Dermis microvascular lymphatic vessel endothelial cell (primary cell): ENCODE data around the gene SOX5. TPM values are rescaled to one million over a fixed set of nuclear protein-coding genes. Genes with fewer than 3 reads are reported as not detected.
A peak's percentile ranks its signal among the peaks of the same experiment; 100 is the strongest.
"Not testable (repeated sequence)": the region's sequence is repeated elsewhere in the genome, so short reads cannot be mapped to it uniquely, and the experiment has no call there.

Source experiments
- DNase-seq, 2 donors: peaks; one replicate each; pipeline versions ENCODE4 v3.0.0 to v3.0.0-alpha.2; 2010; ENCODE audit warnings: low read depth in 2 of 2
- total RNA-seq: library from RNA; depleted of rRNA; stranded (reverse); fragments of >200 nt; gene quantifications from 2 replicates; pipeline ENCODE4 v1.2.1, GENCODE V29; 2014

Gene SOX5
- total RNA-seq, 1 donor from 2014 or later, result under 0.01 TPM

DNA sequence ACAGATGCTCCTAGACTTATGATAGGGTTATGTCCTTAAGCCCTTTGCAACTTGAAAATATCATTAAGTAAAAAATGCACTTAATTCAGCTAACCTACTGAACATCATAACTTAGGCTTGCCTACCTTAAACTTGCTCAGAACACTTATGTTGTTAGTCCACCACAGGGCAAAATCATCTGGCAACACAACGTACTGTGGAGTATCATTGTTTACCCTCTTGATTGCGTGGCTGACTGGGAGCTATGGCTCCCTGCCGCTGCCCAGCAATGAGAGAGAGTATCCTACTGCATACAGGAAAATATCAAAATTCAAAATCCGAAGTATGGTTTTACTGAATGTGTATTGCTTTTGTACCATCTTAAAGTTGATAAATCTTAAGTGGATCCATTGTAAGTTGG lies 105.5 kb downstream of the SOX5 start:
- no peak for DNase-seq

DNA sequence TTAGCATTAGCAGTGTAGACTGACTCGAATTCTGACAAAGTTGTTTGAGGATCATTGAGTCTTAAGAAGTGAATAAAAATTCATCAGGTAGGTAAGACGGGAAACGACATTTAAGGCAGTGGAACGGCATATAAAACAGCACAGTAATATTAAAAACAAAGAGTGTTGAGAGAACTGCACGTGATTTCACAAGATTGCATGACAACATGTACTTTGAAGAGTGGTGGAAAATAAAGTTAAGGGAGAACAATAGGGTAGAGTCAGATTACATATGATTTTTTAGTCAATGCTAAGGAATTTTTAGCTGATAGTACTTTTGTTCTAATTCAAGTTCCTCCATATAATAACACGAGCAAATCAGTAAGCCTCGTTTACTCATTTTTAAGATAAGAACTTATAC lies 115.4 kb downstream of the SOX5 start:
- no peak for DNase-seq

DNA sequence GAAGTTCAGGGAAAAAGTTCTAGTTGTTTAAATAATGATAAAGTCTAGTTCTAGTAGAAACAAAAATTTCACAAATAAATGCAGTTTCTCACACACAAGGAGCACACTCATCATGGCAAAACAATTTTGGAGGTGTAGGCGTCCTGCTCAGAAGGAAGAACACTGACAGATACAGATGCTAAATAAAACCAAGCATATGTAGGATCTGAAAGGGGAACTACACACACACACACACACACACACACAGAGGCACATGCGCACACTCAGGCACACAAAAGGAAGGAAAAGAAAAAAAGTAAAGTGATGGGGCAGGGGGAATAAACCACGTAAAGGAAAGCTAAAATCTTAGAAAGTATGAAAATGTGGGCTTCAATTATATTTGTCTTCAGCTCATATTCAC lies 117.7 kb downstream of the SOX5 start:
- DNase-seq, result no peak

DNA sequence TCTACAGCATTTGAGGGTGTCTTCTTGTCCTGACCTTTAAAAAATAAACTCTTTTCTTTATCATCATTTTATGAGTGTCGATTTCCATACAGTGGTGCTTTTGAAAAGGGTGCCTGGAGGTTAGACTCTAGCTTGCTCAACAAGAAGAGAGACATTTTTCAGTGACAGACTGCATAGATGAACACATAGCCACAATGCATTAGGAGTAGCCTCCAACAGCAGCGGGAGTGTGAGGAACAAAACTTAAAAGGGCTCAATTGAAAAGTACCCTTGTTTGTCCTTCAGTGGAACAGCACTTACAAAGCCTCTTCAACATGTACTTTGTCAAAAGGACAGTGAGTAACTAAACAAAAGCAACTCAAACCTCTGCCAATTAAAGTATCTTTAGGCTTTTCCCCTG lies 119.3 kb downstream of the SOX5 start:
- no peak for DNase-seq

DNA sequence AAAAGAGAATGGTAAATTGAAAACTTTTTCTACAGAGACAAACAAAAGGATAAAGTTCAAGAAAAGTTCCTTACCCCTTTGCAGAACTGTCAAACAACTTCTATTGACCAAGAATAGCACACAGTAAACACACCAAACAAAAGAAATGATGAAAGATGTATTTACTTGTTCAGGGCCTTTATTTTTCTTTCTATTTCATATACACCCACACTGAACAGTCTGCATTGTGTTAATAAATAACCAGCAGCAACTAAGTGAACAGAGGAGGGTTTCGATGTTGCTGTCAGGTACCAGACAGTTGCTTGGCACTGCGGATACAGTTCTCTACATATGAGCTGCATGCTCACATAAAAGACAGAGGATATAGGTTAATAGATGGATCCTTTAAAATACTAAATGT lies 122.1 kb downstream of the SOX5 start:
- DNase-seq, result no peak

DNA sequence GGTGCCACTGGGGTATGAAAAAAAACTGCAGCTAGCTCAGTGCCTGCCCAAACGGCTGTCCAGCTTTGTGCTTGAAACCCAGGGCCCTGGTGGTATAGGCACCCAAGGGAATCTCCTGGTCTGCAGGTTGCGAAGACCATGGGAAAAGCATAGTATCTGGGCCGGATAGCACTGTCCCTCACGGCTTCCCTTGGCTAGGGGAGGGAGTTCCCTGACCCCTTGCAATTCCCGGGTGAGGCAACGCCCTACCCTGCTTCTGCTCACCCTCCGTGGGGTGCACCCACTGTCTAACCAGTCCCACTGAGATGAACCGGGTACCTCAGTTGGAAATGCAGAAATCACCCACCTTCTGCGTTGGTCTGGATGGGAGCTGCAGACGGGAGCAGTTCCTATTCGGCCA lies 124.3 kb downstream of the SOX5 start:
- DNase-seq, result not testable (repeated sequence)

DNA sequence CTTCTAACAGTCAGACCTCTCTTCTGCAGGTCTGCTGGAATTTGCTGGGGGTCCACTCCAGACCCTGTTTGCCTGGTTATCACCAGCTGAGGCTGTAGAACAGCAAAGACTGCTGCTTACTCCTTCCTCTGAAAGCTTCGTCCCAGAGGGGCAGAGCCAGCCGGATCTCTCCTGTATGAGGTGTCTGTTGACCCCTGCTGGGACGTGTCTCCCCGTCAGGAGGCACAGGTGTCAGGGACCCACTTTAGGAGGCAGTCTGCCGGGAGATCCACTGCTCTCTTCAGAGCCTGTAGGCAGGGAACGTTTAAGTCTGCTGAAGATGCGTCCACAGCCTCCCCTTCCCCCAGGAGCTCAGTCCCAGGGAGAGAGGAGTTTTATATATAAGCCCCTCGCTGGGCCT lies 125.1 kb downstream of the SOX5 start:
- no peak for DNase-seq

DNA sequence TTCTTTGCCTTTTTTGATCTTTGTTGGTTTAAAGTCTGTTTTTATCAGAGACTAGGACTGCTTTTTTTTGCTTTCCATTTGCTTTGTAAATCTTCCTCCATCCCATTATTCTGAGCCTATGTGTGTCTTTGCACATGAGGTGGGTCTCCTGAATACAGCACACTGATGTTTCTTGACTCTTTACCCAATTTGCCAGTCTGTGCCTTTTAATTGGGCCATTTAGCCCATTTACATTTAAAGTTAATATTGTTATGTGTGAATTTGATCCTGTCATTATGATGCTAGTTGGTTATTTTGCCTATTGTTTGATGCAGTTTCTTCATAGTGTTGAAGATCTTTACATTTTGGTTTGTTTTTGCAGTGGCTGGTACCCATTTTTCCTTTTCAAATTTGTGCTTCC lies 126.6 kb downstream of the SOX5 start:
- DNase-seq, result not testable (repeated sequence)

DNA sequence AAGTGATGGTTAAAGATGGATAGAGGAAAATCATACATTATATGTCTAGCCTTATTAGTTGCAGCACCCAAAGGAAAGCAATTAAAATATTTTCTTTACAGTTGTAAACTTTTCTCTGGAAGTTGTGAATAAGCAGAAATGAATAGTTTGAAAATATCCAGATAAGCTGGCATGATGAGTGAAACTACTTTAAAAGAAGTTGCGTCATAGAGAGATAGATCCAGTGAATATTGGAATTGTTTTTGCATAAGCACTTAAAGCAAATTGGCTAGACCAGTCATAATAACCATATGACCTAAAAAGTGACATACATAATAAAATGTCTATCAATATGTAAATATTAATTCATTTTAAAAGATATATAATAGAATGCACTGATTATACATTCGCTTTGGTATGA lies 132.1 kb downstream of the SOX5 start:
- DNase-seq, result no peak

DNA sequence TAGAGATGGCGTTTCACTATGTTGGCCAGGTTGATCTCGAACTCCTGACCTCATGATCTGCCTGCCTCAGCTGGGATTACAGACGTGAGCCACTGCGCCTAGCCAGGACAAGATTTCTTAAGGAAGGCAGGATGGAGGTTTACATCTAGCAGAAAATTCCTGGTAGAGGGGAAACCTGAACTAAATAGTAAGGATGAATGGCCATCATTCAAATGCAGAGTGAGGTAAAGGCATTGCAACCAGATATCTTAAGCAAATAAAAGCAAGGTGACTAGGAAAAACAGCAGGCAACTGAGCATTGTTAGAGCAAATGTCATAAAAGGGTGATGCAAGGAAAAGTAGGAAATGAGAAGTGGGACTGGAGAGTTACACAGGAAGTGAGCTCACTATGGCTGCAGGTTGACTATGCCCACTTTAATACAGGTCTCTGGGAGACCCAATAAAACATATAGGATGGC lies 133.0 kb downstream of the SOX5 start:
- DNase-seq, result no peak

DNA sequence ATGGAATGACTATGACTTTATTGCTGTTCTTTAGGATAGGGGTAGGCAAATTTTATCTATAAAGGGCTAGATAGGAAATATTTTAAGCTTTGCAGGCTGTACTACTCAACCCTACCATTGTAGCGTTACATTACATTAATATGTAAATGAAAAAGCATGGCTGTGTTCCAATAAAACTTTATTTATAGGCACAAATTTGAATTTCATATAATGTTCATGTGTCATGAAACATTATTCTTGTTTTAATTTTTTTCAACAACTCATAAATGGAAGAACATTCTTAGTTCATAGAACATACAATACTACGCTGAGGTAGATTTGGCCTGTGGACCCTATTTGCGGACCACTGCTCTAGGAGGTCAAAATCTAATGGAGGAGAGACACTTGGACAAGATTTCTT lies 133.7 kb downstream of the SOX5 start:
- no peak for DNase-seq

DNA sequence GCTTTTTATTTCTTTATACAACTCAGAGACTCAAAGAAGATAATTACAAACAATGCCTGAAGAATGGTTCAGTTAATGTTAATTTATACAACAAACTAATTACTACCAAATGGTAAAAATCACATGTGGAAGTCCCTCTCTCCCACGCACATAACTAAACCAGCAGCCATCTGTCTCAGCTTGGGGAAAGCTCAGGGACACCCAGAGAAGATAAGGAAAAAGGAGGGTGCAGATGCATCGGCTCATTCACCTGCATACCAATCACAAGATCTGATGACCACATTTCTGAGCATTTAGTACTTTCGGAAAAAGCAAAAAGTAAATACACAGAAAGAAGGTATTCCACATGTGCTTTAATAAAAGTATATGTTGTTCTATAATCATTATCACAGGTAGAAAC lies 136.3 kb downstream of the SOX5 start:
- no peak for DNase-seq

DNA sequence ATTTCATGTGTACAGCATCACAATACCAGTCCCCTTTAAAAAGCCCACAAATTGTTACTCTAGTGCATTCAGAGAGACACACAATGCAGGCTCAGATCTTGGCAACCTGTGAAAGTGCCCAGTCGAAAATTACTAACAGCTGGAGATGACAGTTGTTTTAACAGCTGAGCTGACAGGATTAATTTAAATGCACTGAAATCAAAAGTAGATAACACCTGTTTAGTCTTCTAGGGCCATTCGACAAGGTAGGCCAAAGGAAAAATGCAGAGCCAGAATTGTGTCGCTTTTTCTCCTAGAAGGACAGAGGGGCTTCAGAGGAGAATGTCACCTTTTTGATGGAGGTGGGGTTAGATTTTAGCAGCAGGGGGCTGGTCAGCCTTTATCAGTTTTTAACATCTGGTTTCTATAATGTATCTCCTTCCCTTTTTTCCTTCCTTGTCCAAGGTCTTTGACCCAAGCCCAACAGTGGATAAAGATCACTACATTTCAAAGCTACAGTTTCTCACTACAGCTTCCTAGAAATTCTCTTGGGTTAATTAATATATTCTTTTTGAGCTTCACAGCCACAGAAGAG lies 139.1 kb downstream of the SOX5 start:
- no peak for DNase-seq

DNA sequence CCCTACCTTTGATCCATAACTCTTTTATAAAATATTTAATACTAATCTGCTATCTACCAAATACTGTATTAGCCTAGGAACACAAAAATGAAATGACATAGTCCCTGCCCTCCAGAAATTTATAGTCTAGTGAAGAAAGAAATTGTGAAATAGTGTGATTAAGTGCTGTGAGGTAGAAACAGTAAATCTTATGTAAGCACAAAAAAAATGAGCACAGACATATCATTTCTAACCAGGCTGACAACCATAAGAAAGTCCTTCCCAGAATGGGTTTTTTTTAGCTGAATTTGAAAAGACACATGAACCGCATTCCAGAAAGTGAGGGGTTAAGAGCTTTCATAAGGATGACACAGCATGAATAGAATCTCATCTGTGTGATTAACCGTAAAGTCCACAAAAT lies 145.9 kb downstream of the SOX5 start:
- DNase-seq, result no peak

DNA sequence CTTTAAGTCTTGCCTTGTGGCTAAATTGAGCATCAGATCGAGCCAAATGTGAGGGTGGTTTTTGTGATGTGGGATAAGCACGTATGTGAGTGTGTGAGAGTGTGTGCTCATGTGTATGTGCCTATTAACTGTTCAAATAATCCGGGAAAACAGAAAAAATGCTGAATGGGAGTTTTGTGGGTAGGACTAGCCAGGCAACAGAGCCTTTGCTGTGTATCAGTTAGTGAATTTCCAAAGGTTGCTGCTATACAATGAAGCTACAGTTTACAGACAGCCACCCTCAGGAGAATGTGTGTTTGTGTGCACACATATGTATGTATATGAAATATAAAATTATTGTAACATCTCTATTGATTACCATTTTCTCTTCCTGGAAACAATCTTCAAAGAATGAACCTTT lies 154.0 kb downstream of the SOX5 start:
- no peak for DNase-seq

DNA sequence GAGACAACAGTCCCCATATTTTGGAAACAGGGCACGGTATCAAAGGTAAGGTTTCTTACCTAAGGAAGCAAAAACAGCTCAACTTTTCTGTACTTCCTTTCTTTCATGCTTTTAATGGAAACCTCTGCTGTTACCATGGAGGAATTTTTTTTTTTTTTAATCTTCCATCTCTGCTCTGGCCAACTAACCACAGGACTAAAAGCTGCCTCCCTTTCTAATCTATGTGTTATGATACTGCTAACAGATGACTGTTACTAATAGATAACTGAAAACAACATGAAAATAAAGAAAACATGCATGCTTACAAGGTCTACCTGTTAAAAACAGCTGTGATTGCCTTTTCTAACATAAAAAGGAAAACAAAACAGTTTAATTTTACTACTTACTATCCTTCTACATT lies 168.4 kb downstream of the SOX5 start:
- DNase-seq, result no peak

DNA sequence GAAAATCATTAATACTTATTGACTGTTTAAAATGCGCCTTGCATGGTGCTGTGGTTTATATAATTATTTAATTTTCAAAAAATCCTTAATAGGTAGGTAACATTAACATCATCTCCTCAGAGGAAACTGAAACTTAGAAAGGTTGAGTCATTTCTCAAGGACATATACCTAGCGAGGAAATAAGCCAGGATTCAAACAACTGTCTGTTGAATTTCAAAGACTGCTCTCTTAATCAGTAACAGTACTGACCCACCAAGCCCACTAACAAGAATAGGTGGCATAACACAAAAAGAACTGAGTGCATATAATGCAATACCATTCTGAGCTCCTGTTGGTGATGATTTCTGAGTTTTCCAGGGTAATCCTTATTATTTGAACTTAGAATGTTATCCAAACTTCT lies 174.3 kb downstream of the SOX5 start:
- DNase-seq, result no peak

DNA sequence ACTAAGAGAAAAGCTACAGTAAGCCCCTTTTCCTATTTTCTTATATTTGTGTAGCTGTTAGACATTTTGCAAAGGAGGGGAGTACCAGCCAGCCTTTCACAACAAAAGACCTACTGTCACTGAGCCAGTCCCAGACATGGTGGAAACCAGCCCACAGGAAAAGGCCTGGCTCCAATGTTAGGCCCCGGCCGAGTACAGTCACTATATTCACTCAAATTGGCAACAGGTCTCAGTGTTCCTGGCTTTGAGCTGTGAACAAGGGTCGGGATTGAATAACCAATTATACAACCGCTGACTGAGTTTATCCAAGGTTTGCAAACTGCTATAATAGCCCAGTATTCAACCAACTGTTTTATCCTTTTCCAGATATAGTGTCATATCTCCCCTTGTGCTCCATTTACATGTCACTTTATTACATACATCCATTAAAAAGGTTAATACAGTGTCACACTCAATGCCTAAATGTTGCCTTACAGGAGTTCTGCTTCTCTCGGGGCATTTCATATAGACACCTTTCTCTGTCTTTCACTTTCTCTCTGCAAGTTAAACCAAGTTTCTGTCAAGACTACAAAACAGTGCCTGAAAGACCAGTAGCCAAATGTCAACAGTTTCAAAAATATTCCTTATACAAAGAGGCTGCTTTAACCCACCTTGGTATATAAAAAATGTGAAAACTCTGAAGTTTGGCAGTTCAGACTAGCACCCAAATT lies 178.1 kb downstream of the SOX5 start:
- DNase-seq, result peak in 1 of 2 donors; percentile 1

DNA sequence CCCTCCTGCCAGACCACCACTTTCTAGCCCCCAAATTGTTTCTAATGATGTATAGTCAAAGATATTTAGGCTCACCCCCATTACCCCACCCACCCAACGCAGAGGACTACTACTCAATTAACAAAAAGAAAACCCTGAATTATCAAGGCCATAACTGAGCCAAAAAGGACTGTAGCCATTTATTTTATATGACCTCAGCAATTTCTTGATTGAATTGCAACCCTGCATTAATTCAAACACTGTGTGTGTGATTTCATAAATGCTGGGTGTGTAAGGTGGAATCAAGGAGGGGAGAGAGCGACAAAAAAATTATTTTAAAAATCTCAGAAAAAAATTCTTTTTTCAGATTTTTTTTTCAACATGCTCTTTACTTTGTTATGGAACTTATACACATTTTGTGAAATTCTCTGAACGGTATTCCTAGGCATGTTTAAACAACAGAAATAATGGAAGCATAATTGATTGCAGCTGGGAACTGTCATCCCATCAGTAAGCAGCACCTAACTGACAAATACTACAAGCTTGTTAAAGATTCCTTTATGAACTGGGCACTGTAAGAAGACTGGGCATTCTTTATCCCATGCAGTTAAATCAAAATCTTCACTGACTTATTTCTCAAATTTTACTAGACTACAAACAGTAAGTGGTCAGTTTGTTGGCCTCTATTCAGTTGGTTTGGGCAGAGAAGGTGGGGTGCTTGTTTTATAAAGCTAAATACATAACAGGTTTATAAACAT lies 179.1 kb downstream of the SOX5 start:
- no peak for DNase-seq

DNA sequence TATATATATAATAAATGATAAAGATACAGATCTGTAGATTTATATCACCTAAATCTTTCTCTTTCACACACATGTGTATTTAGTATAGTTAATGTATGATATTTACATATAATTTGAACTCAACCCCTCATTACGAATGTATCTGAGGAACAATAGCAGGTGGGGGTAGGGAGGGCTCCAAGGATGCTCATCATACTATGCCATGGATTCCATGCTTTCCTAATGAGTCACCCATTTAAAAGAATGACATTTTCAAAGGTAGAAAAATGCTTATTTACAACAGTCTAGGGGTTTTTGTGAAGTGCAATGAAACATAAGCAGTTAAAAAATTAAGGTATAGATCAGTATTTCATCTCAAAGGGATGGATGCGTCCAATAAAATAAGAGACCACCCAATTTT lies 181.6 kb downstream of the SOX5 start:
- no peak for DNase-seq

DNA sequence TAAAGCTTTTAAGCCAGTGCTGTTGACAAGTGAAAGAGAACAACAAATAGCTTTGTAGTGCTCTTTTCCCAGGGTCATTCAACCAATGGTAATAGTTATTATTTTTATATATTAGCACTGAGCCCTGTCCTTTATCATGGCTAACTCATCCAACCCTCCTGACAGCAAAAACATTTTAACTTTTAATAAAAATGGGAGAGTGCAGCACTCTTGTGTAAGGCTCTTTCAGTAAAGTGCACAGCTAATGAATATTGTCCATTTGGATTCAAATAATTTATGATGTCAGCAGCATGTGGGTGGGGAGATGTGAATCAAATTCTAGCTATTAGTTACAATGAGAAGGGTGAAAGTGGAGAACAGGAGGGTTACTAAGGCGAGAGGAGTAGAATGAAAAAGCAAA lies 185.7 kb downstream of the SOX5 start:
- no peak for DNase-seq

DNA sequence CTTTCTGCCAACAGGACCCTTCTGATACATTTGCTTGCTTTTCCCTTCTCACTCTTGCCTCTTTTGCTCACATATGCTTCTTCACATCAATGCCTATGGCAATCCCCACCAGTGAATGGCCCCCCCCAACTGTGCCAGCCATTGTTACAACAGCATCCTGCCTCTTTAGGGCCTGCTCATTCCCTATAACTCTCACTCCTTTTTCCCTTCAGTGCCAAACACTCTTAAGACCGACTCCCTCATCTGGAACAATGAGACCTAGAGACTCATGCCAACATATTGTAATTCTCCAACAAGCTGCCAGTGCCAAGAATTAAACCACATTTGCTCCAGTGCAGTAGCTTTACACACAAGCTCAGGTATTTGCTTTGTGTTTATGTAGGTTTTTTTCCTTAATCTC lies 189.0 kb downstream of the SOX5 start:
- DNase-seq, result no peak

DNA sequence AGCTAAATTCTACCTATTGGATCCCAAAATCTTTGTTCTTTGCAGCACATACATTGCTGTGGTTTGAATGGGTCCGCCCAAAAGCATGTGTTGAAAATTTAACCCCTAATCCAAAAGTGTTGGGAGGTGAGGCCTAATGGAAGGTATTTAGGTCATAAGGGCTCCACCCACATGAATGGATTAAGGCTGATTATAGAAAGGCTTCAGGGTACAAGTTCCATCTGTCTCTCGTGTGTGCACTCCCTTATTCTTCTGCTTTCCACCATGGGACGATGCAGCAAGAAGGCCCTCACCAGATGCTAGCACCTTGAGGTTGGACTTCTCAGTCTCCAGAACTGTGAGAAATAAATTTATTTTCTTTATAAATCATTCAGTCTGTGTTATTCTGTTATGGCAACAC lies 190.9 kb downstream of the SOX5 start:
- no peak for DNase-seq
